Measurements from ENCODE around the gene ARHGAP32. TPM values are rescaled to one million over a fixed set of nuclear protein-coding genes. Genes with fewer than 3 reads are reported as not detected.

Gene ARHGAP32
- total RNA-seq, 1 experiment from 2014 or later: 54.0 TPM

DNA sequence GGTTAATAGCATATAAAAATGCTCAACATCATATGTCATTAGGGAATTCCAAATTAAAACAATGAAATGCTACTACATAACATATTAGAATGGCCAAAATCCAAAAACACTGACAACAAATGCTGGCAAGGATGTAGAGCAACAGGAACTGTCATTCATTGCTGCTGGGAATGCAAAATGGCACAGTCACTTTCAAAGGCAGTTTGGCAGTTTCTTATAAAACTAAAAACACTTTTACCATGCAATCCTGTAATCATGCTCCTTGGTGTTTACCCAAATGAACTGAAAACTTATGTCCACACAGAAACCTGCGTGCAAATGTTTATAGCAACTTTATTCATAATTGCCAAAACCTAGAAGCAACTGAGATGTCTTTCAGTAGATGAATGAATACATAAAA lies 105.1 kb downstream of the ARHGAP32 start:
- BruUV-seq (replicated peaks): no TSS peak
- H3K36me3 ChIP-seq (ENCODE audit: control insufficient read depth, insufficient read depth, low read length): no peaks in the 10 kb centered on the region
- H3K4me1 Mint-ChIP-seq (ENCODE audit: low read depth, unreplicated experiment): peaks cover 13% of the 10 kb centered on the region
- TF ChIP-seq, protein P1, sequence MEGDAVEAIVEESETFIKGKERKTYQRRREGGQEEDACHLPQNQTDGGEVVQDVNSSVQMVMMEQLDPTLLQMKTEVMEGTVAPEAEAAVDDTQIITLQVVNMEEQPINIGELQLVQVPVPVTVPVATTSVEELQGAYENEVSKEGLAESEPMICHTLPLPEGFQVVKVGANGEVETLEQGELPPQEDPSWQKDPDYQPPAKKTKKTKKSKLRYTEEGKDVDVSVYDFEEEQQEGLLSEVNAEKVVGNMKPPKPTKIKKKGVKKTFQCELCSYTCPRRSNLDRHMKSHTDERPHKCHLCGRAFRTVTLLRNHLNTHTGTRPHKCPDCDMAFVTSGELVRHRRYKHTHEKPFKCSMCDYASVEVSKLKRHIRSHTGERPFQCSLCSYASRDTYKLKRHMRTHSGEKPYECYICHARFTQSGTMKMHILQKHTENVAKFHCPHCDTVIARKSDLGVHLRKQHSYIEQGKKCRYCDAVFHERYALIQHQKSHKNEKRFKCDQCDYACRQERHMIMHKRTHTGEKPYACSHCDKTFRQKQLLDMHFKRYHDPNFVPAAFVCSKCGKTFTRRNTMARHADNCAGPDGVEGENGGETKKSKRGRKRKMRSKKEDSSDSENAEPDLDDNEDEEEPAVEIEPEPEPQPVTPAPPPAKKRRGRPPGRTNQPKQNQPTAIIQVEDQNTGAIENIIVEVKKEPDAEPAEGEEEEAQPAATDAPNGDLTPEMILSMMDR (IDR thresholded peaks at IDR 0.05; ENCODE audit: insufficient read depth in 1 of 2, low read depth in 1 of 2, low read length in 1 of 2, severe bottlenecking in 1 of 2, unreplicated experiment in 1 of 2): no peak
- H3K36me3 Mint-ChIP-seq (ENCODE audit: insufficient read depth, unreplicated experiment): peaks cover 24% of the 10 kb centered on the region
- H3K9me3 Mint-ChIP-seq (ENCODE audit: unreplicated experiment): peaks cover 31% of the 10 kb centered on the region
- H3K4me3 ChIP-seq (ENCODE audit: low read depth, low read length): no peak overlapping the region
- H3K27me3 ChIP-seq (replicated peaks; ENCODE audit: control insufficient read depth, insufficient read depth, low read length): no peaks in the 10 kb centered on the region
- POLR2A ChIA-PET: no interaction called here
- intact Hi-C loops (cut with micrococcal nuclease; ENCODE audit: unreplicated experiment): no loop called here
- no peaks in the 10 kb centered on the region for H3K27me3 Mint-ChIP-seq (ENCODE audit: insufficient read depth, unreplicated experiment)
- CTCF ChIA-PET: no interaction called here
- peaks cover 14% of the 10 kb centered on the region for H3K4me1 ChIP-seq
- no peak overlapping the region for H3K27ac Mint-ChIP-seq (ENCODE audit: unreplicated experiment)
- no peak overlapping the region for H3K4me3 Mint-ChIP-seq (ENCODE audit: unreplicated experiment)
- DNase-seq: no peak
- H3K9me3 ChIP-seq: no peaks in the 10 kb centered on the region; the same call in 1 of the 2 replicates

DNA sequence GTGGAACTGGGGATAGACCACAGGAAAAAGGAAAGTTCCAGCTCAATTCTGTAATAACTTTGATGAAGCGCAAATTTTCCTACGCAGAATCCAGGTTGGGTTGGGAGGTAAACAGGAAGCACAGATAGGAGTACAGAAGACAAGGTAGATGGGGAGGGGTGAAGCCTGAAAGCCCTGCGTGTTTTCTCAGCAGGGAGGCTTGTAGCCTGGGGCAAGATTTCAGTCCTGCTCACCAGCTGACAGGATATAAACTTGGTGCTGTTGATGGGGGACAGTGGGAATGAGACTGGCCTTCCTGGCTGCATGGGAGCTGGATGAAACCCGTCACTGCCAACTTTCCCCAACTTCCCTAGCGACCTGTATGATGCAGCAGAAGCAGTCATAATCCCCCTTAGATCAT lies 114.9 kb downstream of the ARHGAP32 start:
- no peaks in the 10 kb centered on the region for H3K27me3 Mint-ChIP-seq (ENCODE audit: insufficient read depth, unreplicated experiment)
- H3K4me1 Mint-ChIP-seq (ENCODE audit: low read depth, unreplicated experiment): peaks cover 2% of the 10 kb centered on the region
- Histone ChIP-seq H3K36me3 (ENCODE audit: control insufficient read depth, insufficient read depth, low read length) (no peaks in the 10 kb centered on the region), H3K9me3 (peaks cover 3% of the 10 kb centered on the region), H3K27me3 (replicated peaks; ENCODE audit: control insufficient read depth, insufficient read depth, low read length) (no peaks in the 10 kb centered on the region), H3K4me3 (ENCODE audit: low read depth, low read length) (no peak overlapping the region), H3K4me1 (peaks cover 4% of the 10 kb centered on the region; the same call in 1 of the 2 replicates)
- ChIA-PET POLR2A (interaction anchor here (0.6 kb wide), 1 partner anchor 236 kb away, joined by 3 read pairs; no protein-coding TSS in a partner anchor), CTCF (no interaction called here)
- H3K4me3 Mint-ChIP-seq (ENCODE audit: unreplicated experiment): no peak overlapping the region
- no peak overlapping the region for H3K27ac Mint-ChIP-seq (ENCODE audit: unreplicated experiment)
- peaks cover 19% of the 10 kb centered on the region for H3K9me3 Mint-ChIP-seq (ENCODE audit: unreplicated experiment)
- DNase-seq: no peak
- H3K36me3 Mint-ChIP-seq (ENCODE audit: insufficient read depth, unreplicated experiment): peaks cover 7% of the 10 kb centered on the region
- no TSS peak for BruUV-seq (replicated peaks)
- TF ChIP-seq, protein P1 (IDR thresholded peaks at IDR 0.05; ENCODE audit: insufficient read depth in 1 of 2, low read depth in 1 of 2, low read length in 1 of 2, severe bottlenecking in 1 of 2, unreplicated experiment in 1 of 2): no peak
- intact Hi-C loops (cut with micrococcal nuclease; ENCODE audit: unreplicated experiment): no loop called here

DNA sequence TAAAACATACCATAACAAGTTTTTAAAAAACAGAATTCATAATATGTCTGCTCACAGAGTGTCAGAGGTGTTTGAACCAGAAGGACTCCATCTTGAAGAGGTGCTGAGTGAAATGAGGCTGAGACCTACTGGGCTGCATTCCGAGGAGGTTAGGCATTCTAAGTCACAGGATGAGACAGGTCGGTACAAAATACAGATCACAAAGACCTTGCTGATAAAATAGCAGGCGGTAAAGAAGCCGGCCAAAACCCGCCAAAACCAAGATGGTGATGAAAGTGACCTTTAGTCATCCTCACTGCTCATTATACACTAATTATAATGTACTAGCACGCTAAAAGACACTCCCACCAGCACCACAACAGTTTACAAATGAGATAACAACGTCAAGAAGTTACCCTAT lies 116.4 kb downstream of the ARHGAP32 start:
- no peaks in the 10 kb centered on the region for H3K27me3 ChIP-seq (replicated peaks; ENCODE audit: control insufficient read depth, insufficient read depth, low read length)
- BruUV-seq (replicated peaks): no TSS peak
- H3K27me3 Mint-ChIP-seq (ENCODE audit: insufficient read depth, unreplicated experiment): no peaks in the 10 kb centered on the region
- H3K4me3 ChIP-seq (ENCODE audit: low read depth, low read length): no peak overlapping the region
- CTCF ChIA-PET: no interaction called here
- POLR2A ChIA-PET: no interaction called here
- H3K4me3 Mint-ChIP-seq (ENCODE audit: unreplicated experiment): no peak overlapping the region
- H3K9me3 ChIP-seq: peaks cover 2% of the 10 kb centered on the region
- H3K36me3 Mint-ChIP-seq (ENCODE audit: insufficient read depth, unreplicated experiment): peaks cover 7% of the 10 kb centered on the region
- peaks cover 9% of the 10 kb centered on the region for H3K9me3 Mint-ChIP-seq (ENCODE audit: unreplicated experiment)
- no peaks in the 10 kb centered on the region for H3K36me3 ChIP-seq (ENCODE audit: control insufficient read depth, insufficient read depth, low read length)
- H3K4me1 ChIP-seq: peaks cover 4% of the 10 kb centered on the region; the same call in 1 of the 2 replicates
- no peaks in the 10 kb centered on the region for H3K4me1 Mint-ChIP-seq (ENCODE audit: low read depth, unreplicated experiment)
- TF ChIP-seq, protein P1 (IDR thresholded peaks at IDR 0.05; ENCODE audit: insufficient read depth in 1 of 2, low read depth in 1 of 2, low read length in 1 of 2, severe bottlenecking in 1 of 2, unreplicated experiment in 1 of 2): no peak
- DNase-seq: no peak
- intact Hi-C loops (cut with micrococcal nuclease; ENCODE audit: unreplicated experiment): no loop called here
- H3K27ac Mint-ChIP-seq (ENCODE audit: unreplicated experiment): no peak overlapping the region
